Stimulated activated naive B cell treated with anti-CD40 and anti-IgM and Interleukin-4, amounts not matched to agents 10 μg/mL and 1 μg/mL and 100 μg/mL, for 72 hours (primary cell): ENCODE measurements around the gene GNA12.
A peak's percentile ranks its signal among the peaks of the same experiment; 100 is the strongest.

Experiments
- ATAC-seq, 2 donors: fragments of 150-1000 bp; cut with Tn5 transposase; replicated peaks; 2 replicates each; pipeline ENCODE4 v1.10.0; 2021; ENCODE audit warnings: moderate library complexity in 1 of 2
- DNase-seq: peaks from one replicate; pipeline ENCODE4 v3.0.0; 2021
- H3K27ac Mint-ChIP-seq: one replicate; pipeline ENCODE4 v1.8.0; 2022; ENCODE audit warnings: mild to moderate bottlenecking, mixed read lengths
- H3K27me3 Mint-ChIP-seq, 2 donors: one replicate each; pipeline ENCODE4 v1.8.0; 2022; ENCODE audit warnings: mixed read lengths in 2 of 2
- H3K36me3 Mint-ChIP-seq, 2 donors: one replicate each; pipeline ENCODE4 v1.8.0; 2022; ENCODE audit warnings: mixed read lengths in 2 of 2, mild to moderate bottlenecking in 1 of 2
- H3K4me1 Mint-ChIP-seq, 2 donors: one replicate each; pipeline ENCODE4 v1.8.0; 2022; ENCODE audit warnings: mixed read lengths in 2 of 2, mild to moderate bottlenecking in 1 of 2
- H3K4me3 Mint-ChIP-seq, 2 donors: one replicate each; pipeline ENCODE4 v1.8.0; 2022; ENCODE audit warnings: mild to moderate bottlenecking in 2 of 2, mixed read lengths in 2 of 2, moderate library complexity in 1 of 2
- H3K9me3 Mint-ChIP-seq, 2 donors: one replicate each; pipeline ENCODE4 v1.8.0; 2022; ENCODE audit warnings: mixed read lengths in 2 of 2, mild to moderate bottlenecking in 1 of 2

The GNA12 gene

DNA sequence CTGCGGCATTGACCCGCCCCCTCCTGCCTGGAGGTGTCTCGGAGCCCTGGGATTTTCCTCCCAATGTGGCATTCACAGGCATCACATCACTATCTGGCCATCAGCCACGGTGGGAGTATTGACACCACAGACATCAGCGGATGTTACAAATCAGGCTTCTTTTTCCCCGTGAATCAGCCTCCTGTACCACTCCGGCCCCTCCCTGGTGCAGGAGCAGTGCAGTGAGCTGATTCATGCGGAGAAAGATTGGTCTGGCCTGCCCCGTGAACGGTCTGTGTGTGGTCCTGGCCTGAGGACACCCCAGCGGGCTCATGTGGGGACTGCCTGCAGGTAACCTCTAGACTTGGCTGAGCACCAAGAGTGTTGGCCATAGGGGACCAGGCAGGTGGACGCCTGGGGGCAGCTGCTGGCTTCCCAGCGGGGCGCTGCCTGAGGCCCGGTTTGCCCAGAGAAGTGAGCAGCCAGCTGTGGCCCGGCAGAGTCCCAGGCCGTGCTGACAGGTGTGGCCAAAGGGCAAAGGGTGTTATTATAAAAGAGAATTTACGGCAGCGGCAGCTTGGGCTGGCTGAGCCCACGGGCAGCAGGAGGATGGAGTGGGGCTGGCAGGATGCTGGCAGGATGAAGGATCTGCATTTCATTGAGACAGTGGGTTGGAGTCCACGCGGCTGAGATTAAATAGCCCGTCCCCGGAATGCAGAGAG is 32.1 kb upstream of the GNA12 start:
- H3K27ac Mint-ChIP-seq: peak overlapping the region; percentile 62
- H3K4me1 Mint-ChIP-seq: peaks cover 14 to 27% of the 10 kb centered on the region in 2 donors
- ATAC-seq (no peak), DNase-seq (no peak)
- H3K9me3 Mint-ChIP-seq: no peaks in the 10 kb centered on the region
- H3K27me3 Mint-ChIP-seq: no peaks in the 10 kb centered on the region
- no peak overlapping the region for H3K4me3 Mint-ChIP-seq
- H3K36me3 Mint-ChIP-seq: no peaks in the 10 kb centered on the region

DNA sequence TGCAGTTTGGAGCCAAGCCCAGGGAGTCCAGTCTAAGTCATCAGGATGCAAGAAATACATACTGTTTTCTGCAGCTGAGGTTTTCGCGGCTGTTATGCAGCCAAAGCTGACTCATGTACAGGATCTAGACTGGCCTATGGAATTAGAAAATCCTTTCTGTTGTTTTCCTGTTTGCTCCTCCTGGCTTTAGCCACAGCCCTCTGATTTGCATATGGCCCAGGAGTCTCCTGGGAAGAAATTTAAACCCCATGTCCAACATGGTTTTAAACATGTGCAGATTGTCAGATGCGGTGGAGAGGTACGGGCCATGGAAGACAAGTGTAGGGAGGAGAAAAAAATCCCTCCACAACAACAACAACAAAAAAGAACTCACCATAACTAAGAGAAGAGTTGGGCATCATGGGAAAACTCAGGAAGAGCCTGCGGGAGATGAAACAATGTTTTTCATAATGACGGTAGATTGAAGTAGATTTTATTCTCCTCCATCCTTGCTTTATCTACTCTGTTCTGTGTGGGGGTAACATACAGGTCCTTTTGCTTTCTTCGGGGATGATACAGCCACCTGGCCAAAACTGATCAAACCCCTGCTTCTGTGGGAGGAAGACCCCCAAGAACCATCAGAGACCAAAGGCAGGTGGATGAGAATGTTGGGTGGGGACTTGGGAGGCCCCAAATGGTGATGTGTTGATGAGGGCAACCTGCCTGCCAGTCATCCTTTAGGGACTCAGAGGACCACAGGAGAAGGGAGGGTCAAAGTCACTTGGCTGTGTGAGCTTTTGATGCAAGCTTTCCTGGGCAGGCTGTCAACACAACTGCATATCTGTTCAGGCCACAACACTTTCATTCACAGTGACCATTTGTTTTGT is 29.8 kb upstream of the GNA12 start:
- Mint-ChIP-seq H3K27me3 (no peaks in the 10 kb centered on the region), H3K4me1 (peaks cover 25 to 47% of the 10 kb centered on the region in 2 donors), H3K4me3 (peak overlapping the region in 1 of 2 donors; percentile 50), H3K9me3 (no peaks in the 10 kb centered on the region), H3K27ac (peak overlapping the region; percentile 96), H3K36me3 (no peaks in the 10 kb centered on the region)
- peak; percentile 71 to 77 for ATAC-seq
- DNase-seq: peak; percentile 70

DNA sequence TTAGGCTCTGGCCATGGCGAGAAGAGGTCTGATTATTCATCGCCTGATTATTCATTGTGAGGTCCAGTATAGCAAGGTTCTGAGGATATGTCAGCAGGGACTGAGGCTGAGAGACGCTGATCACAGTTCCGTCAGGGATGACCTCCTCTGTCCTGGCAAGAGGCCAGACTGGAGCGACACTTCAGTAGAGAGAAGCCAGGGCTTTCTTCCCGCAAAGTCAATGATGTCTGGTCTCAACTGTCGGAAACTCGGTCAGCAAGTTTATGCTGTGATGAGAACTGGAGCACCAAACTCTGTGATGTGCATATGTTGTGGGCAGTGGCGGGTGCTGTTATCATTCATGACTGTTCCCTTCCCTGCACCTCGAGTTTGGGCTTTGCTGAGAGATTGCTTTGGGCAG is 29.0 kb upstream of the GNA12 start:
- ATAC-seq (no peak), DNase-seq (no peak)
- no peak overlapping the region for H3K27ac Mint-ChIP-seq
- no peaks in the 10 kb centered on the region for H3K27me3 Mint-ChIP-seq
- no peaks in the 10 kb centered on the region for H3K36me3 Mint-ChIP-seq
- H3K4me3 Mint-ChIP-seq: no peak overlapping the region
- H3K4me1 Mint-ChIP-seq: peaks cover 20 to 40% of the 10 kb centered on the region in 2 donors
- no peaks in the 10 kb centered on the region for H3K9me3 Mint-ChIP-seq

DNA sequence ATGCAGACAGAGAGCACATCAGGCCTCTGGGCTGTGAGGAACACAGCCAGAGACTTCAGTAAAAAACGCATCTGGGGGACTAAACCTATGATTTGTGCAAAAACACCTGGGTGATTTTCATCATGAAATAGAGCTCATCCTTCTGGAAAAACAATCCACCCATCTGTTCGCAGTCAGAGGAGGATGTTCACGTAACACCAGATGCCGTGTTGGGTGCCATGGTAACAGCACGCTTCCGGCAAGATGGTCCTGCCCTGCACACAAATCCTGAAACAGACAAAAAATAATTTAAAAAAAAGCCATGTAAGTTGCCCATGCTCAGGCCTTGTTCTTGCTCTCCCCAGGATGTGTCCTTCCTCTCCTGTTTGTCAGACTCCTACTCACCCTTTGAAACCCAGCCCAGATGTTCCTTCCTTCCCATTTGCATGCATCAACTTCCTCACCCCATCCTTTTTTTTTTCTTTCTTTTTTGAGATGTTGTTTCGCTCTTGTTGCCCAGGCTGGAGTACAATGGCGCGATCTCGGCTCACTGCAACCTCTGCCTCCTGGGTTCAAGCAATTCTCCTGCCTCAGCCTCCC is 28.3 kb upstream of the GNA12 start:
- DNase-seq: no peak
- H3K27me3 Mint-ChIP-seq: no peaks in the 10 kb centered on the region
- H3K36me3 Mint-ChIP-seq: no peaks in the 10 kb centered on the region
- no peaks in the 10 kb centered on the region for H3K9me3 Mint-ChIP-seq
- no peak for ATAC-seq
- no peak overlapping the region for H3K4me3 Mint-ChIP-seq
- H3K4me1 Mint-ChIP-seq: peaks cover 19 to 40% of the 10 kb centered on the region in 2 donors
- H3K27ac Mint-ChIP-seq: peak overlapping the region; percentile 69

DNA sequence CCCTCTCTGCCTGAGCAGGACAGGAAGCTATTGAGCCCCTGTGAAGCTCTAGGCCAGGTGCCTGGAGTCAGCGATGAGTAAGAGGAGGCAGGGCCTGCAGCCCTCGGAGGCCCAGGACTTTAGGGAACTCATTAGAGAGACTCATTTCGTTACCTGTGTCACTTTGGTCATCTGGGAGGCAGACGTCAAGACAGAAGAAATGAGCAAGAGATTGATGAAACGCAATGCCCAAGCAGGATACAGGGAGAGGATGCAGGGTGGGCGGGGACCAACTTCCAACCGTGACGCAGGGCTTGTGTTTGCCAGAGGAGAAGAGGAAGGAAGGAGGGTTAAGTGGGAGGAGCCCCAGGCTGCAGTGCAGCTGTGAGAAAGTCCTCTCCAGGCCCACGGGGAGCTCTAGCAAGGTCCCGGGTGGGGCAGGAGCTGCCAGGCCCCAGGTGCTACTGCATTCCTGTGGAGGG is 26.4 kb upstream of the GNA12 start:
- DNase-seq (peak; percentile 76), ATAC-seq (peak; percentile 88 to 89)
- H3K36me3 Mint-ChIP-seq: no peaks in the 10 kb centered on the region
- H3K27me3 Mint-ChIP-seq: no peaks in the 10 kb centered on the region
- H3K4me1 Mint-ChIP-seq: peaks cover 21 to 40% of the 10 kb centered on the region in 2 donors
- H3K9me3 Mint-ChIP-seq: no peaks in the 10 kb centered on the region
- peak overlapping the region; percentile 63 for H3K27ac Mint-ChIP-seq
- H3K4me3 Mint-ChIP-seq: peak overlapping the region; percentile 61 to 69

DNA sequence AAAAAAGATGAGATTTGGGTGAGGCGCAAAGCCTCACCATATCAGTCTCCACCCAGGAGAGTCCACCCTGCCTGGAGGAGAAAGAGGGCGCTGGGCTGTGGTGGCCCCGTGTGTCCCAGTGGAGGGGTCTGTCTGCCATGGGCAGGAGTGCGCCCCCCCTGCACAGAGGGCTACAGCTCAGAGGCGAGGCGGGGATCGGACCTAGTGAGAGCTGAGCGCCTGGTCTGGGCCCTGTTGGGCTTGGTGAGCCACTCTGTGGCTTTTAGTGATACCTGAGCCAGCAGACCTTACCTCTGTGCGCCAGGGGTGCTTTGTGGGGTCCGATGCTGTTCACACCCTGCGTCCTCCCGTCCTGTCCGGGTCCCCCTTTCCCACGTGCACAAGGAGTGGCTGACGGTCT is 25.9 kb upstream of the GNA12 start:
- Mint-ChIP-seq H3K4me3 (peak overlapping the region; percentile 61 to 69), H3K27ac (peak overlapping the region; percentile 86), H3K4me1 (peaks cover 23 to 45% of the 10 kb centered on the region in 2 donors), H3K27me3 (no peaks in the 10 kb centered on the region), H3K9me3 (no peaks in the 10 kb centered on the region), H3K36me3 (no peaks in the 10 kb centered on the region)
- ATAC-seq: no peak
- DNase-seq: no peak

DNA sequence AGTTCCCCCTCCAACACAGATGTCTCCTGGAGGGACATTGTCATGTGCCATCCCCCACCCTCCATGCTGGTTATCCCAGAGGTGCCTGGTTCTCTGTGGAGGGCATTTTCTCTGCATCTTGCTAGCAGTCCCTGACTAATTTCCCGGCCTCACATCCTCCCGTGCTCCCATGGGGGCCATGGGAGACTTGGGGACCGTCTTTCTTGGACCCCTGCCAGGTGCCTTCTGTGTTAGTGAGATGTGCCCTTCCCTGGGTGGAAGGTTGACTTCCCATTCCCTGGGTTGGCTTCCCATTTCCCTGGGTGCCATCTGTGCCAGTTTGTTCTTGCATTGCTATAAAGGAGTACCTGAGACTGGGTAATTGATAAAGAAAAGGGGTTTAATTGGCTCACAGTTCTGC is 22.5 kb upstream of the GNA12 start:
- H3K4me1 Mint-ChIP-seq: peaks cover 39 to 57% of the 10 kb centered on the region in 2 donors
- no peaks in the 10 kb centered on the region for H3K36me3 Mint-ChIP-seq
- H3K4me3 Mint-ChIP-seq: no peak overlapping the region
- no peak for DNase-seq
- H3K27me3 Mint-ChIP-seq: no peaks in the 10 kb centered on the region
- H3K27ac Mint-ChIP-seq: peak overlapping the region; percentile 77
- no peak for ATAC-seq
- H3K9me3 Mint-ChIP-seq: no peaks in the 10 kb centered on the region

DNA sequence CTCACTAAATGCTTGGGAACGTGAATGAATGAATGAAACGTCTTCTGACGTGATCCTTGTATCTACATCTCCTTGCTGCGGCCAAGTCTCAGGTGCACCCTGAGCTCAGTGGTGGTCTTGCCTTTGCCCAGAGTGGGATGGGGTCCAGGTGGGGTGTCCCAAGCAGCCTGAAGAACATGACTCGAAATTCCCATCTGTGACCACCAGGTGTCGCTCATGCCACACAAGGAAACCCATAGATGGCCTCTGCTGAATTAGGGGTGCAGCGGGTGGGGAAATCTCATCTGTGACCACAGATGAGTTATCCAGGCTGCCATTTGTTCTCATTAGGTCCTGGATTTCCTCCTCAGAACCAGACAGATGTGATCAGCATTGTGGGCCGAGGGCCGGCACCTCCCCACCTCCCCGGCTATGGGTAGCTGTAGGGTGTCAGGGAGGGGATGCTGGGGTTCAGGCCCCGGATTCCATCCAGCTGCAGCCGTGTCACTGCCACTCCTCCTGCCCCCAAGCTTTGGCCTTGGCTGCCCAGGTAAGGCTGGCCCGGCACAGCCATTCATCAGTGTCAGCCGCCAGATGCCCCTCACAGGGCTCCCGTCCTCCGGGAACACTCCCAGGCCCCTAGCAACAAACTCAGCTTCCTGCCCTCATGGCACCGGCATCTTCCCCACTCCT is 21.0 kb upstream of the GNA12 start:
- no peaks in the 10 kb centered on the region for H3K27me3 Mint-ChIP-seq
- H3K27ac Mint-ChIP-seq: peak overlapping the region; percentile 92
- H3K4me3 Mint-ChIP-seq: peak overlapping the region; percentile 57 to 71
- ATAC-seq (peak in 1 of 2 donors; percentile 24), DNase-seq (peak; percentile 65)
- no peaks in the 10 kb centered on the region for H3K36me3 Mint-ChIP-seq
- peaks cover 29 to 45% of the 10 kb centered on the region in 2 donors for H3K4me1 Mint-ChIP-seq
- no peaks in the 10 kb centered on the region for H3K9me3 Mint-ChIP-seq

DNA sequence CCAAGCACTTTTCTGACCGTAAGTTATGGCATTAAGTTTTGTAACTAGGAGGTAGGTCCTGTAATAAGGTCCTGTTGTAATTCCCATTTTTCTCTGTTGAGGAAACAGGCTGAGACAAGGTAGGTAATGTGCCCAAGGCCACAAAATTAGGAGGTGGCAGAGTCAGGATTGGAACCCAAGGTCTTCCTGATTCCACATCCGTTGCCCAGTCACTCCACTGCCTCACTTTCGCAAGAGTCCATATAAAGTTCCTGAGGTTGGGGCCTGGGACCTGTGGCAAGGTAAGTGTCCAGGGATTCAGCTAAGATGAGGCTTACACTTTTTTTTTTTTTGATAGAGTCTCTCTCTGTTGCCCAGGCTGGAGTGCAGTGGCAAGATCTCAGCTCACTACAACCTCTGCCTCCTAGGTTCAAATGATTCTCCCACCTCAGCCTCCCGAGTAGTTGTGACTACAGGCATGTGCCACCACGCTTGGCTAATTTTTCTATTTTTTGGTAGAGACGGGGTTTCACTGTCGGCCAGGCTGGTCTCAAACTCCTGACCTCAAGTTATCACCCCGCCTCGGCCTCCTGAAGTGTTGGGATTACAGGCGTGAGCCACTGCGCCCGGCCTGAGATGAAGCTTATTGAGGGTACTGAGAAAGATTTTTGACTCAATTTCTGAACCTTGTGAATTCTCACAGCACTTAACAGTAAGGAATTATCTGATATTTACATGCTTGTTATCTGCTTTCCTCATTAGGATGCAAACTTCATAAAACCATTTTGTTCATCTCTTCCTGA is 20.3 kb upstream of the GNA12 start:
- Mint-ChIP-seq H3K27me3 (no peaks in the 10 kb centered on the region), H3K4me1 (peaks cover 27 to 38% of the 10 kb centered on the region in 2 donors), H3K36me3 (no peaks in the 10 kb centered on the region), H3K27ac (peak overlapping the region; percentile 98), H3K9me3 (no peaks in the 10 kb centered on the region), H3K4me3 (peak overlapping the region; percentile 78 to 84)
- ATAC-seq: no peak
- DNase-seq: no peak

DNA sequence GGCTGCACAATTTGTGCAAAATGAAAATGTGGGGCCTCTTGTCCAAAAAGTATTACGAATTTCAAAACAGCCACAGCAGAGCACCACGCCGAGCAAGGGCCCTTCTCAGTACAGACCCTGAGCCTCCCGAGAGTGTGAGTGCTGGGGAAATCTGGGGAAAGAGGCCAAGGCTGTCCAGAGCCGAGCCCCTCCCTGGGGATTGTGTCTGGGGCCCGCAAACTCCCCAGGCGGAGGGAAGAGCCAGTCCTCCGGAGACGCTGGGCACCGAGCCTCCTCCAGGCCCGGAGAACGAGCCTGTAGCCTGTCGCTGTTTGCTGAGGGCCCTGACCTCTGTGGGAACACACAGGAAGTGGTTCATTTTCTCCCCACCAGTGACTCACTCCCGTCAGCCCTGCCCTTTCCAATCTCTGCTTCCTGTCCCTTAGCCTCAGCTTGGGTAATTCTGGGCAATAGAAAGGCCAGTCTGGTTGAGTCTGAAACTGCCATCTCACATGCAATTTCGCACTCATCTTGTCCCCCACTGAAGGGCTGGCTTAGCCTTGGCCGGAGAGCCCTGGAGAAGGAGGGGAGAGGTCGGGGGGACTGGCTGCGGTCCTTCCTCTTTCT is 19.5 kb upstream of the GNA12 start:
- Mint-ChIP-seq H3K27me3 (no peaks in the 10 kb centered on the region), H3K9me3 (no peaks in the 10 kb centered on the region), H3K27ac (peak overlapping the region; percentile 98), H3K4me1 (peaks cover 25 to 34% of the 10 kb centered on the region in 2 donors), H3K4me3 (peak overlapping the region; percentile 78 to 84), H3K36me3 (no peaks in the 10 kb centered on the region)
- ATAC-seq: peak; percentile 96 to 98
- DNase-seq: peak; percentile 83

DNA sequence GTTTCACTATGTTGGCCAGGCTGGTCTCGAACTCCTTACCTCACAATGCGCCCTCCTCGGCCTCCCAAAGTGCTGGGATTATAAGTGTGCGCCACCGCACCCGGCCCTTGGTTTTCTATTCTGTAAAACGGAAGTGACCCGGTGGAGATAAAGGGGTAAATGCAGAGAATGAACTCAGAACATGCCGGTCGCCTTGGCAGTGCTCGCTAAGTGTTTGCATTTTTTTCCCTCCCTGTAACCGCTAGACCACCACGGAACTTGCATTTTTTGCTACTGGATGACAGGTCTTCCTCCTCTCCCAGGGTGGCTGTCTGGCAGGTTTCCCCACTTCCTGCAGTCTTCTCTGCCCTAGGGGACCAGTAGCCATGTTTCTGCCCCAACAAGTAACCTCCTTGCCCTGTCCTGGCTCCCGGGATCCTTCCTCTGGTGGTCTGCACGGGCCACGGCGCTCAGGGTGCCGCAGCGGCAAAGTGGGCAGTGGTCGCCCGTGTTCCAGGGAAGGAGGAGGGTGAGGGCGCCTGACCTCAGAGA is 18.8 kb upstream of the GNA12 start:
- Mint-ChIP-seq H3K36me3 (no peaks in the 10 kb centered on the region), H3K9me3 (no peaks in the 10 kb centered on the region), H3K27me3 (no peaks in the 10 kb centered on the region), H3K4me1 (peaks cover 27 to 34% of the 10 kb centered on the region in 2 donors), H3K4me3 (peak overlapping the region; percentile 78 to 84), H3K27ac (peak overlapping the region; percentile 98)
- DNase-seq (no peak), ATAC-seq (peak; percentile 11 to 14)

DNA sequence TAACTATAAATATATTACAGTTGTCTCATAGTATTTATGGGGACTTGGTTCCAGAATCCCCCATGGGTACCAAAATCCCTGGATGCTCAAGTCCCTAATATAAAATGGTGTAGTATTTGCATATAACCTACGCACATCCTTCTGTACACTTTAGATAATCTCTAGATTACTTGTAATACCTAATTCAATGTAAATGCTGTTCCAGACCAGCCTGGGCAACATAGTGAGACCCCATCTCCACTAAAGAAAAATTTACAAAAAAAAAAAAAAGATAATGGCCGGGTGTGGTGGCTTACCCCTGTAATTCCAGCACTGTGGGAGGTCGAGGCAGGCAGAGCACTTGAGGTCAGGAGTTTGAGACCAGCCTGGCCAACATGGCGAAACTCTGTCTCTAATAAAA is 17.4 kb upstream of the GNA12 start:
- peaks cover 26 to 34% of the 10 kb centered on the region in 2 donors for H3K4me1 Mint-ChIP-seq

DNA sequence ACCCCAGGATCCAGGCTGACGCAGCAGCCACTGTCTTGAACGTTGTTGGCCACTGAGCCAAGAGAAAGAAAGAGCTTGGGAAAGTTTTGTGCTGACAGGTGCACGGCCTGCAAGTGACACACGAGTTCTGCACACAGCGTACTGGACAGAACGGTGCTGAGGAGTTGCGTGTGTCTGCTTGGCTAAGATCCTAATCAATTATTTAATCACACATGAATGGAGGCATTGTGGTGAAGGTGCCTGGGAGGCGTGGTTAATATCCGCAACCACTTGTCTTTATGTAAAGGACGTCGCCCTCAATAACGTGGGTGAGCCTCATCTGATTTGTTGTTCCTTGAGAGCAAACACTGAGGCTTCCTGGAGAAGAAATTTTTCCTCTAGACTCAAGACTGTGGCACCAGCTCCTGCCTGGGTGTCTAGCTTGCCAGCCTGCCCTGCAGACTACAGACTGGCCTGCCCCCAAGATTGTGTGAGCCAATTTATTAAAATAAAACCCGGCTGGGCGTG is 16.6 kb upstream of the GNA12 start:
- Mint-ChIP-seq H3K27ac (no peak overlapping the region), H3K27me3 (no peaks in the 10 kb centered on the region), H3K4me3 (no peak overlapping the region), H3K36me3 (peaks cover 0 to 3% of the 10 kb centered on the region in 2 donors), H3K9me3 (no peaks in the 10 kb centered on the region), H3K4me1 (peaks cover 26 to 34% of the 10 kb centered on the region in 2 donors)
- no peak for DNase-seq
- ATAC-seq: no peak

More for the DNA sequence above, 17.4 kb upstream of the GNA12 start:
- no peak for ATAC-seq
- Mint-ChIP-seq H3K9me3 (no peaks in the 10 kb centered on the region), H3K27me3 (no peaks in the 10 kb centered on the region), H3K4me3 (no peak overlapping the region), H3K36me3 (peaks cover 0 to under 1% of the 10 kb centered on the region in 2 donors), H3K27ac (no peak overlapping the region)
- no peak for DNase-seq
